ENCODE results near the gene HPCAL1. TPM values are rescaled to one million over a fixed set of nuclear protein-coding genes. Genes with fewer than 3 reads are reported as not detected.

Gene HPCAL1
- total RNA-seq, 1 donor from 2014 or later, result 12.3 TPM

- H3K79me2 ChIP-seq (ENCODE audit: insufficient read depth, low read length), result peaks cover 23% of the 10 kb centered on the region
- H3K4me3 Mint-ChIP-seq (ENCODE audit: unreplicated experiment), result no peak overlapping the region
Measured at GRCh38 chr2:10353931-10354330, 51.2 kb downstream of the HPCAL1 start.

DNA sequence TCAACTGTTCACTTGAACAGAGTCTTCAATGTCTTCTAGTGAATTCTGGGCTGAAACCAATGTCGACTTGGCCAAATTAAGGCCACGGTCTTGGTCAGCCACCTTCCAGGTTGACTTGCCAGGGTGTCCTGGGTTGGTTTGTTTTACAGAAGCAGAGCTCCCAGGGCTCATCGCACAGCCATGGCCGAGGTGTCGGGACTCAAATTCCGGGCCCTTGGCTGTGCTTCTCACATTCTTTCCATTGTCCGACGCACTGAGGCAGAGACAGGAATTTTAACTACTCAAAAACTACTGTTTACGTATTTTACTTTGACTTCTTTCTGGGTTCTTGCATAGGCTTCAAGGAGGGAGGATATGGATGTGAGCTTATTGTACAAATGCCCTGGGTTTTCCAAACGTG, 51.7 kb downstream of the HPCAL1 start:
- peaks cover 23% of the 10 kb centered on the region for H3K79me2 ChIP-seq (ENCODE audit: insufficient read depth, low read length)
- H3K9me3 ChIP-seq (ENCODE audit: insufficient read depth, low read depth, low read length), result no peaks in the 10 kb centered on the region
- H3K9me3 Mint-ChIP-seq (ENCODE audit: unreplicated experiment), result no peaks in the 10 kb centered on the region
- no peak overlapping the region for H2AFZ ChIP-seq (ENCODE audit: low read depth, low read length)
- peaks cover 9% of the 10 kb centered on the region for H3K4me1 Mint-ChIP-seq (ENCODE audit: low read depth, unreplicated experiment)
- peaks cover 29% of the 10 kb centered on the region for H4K20me1 ChIP-seq (ENCODE audit: insufficient read depth, low read length)
- FAIRE-seq, result no peak
- H3K4me1 ChIP-seq (ENCODE audit: insufficient read depth, low read length), result no peaks in the 10 kb centered on the region
- H3K27me3 Mint-ChIP-seq (ENCODE audit: low read depth, unreplicated experiment), result peaks cover 16% of the 10 kb centered on the region
- H3K27ac Mint-ChIP-seq (ENCODE audit: unreplicated experiment), result no peak overlapping the region
- peaks cover 10% of the 10 kb centered on the region for H3K36me3 Mint-ChIP-seq (ENCODE audit: low read depth, unreplicated experiment)
- no peaks in the 10 kb centered on the region for H3K27me3 ChIP-seq (ENCODE audit: insufficient read depth, low read length)
- H3K9ac ChIP-seq (ENCODE audit: low read length), result no peak overlapping the region
- no peak overlapping the region for H3K4me3 Mint-ChIP-seq (ENCODE audit: unreplicated experiment)
- DNase-seq (ENCODE audit: low read depth), result no peak
- no peak overlapping the region for H3K4me3 ChIP-seq (ENCODE audit: insufficient read depth, low read depth, low read length)
- no peak for TF ChIP-seq EZH2 (IDR thresholded peaks at IDR 0.05; ENCODE audit: insufficient read depth, low read length)
- H3K36me3 ChIP-seq (ENCODE audit: insufficient read depth, low read length), result no peaks in the 10 kb centered on the region
- H3K27ac ChIP-seq (ENCODE audit: low read depth, low read length), result no peak overlapping the region
- H3K4me2 ChIP-seq (ENCODE audit: low read length), result no peak overlapping the region

More at GRCh38 chr2:10353931-10354330, 51.2 kb downstream of the HPCAL1 start:
- H3K4me3 ChIP-seq (ENCODE audit: insufficient read depth, low read depth, low read length), result no peak overlapping the region
- Mint-ChIP-seq H3K27me3 (ENCODE audit: low read depth, unreplicated experiment) (peaks cover 16% of the 10 kb centered on the region), H3K27ac (ENCODE audit: unreplicated experiment) (peak overlapping the region; percentile 11), H3K36me3 (ENCODE audit: low read depth, unreplicated experiment) (peaks cover 10% of the 10 kb centered on the region), H3K4me1 (ENCODE audit: low read depth, unreplicated experiment) (peaks cover 9% of the 10 kb centered on the region), H3K9me3 (ENCODE audit: unreplicated experiment) (no peaks in the 10 kb centered on the region)
- FAIRE-seq, result no peak
- H3K27ac ChIP-seq (ENCODE audit: low read depth, low read length), result no peak overlapping the region
- no peaks in the 10 kb centered on the region for H3K9me3 ChIP-seq (ENCODE audit: insufficient read depth, low read depth, low read length)
- DNase-seq (ENCODE audit: low read depth), result no peak
- peaks cover 29% of the 10 kb centered on the region for H4K20me1 ChIP-seq (ENCODE audit: insufficient read depth, low read length)
- no peak overlapping the region for H3K9ac ChIP-seq (ENCODE audit: low read length)
- H3K4me1 ChIP-seq (ENCODE audit: insufficient read depth, low read length), result no peaks in the 10 kb centered on the region
- no peaks in the 10 kb centered on the region for H3K27me3 ChIP-seq (ENCODE audit: insufficient read depth, low read length)
- H2AFZ ChIP-seq (ENCODE audit: low read depth, low read length), result no peak overlapping the region
- TF ChIP-seq CTCF (IDR thresholded peaks at IDR 0.05; ENCODE audit: insufficient read depth, low read depth, low read length) (no peak), EZH2 (IDR thresholded peaks at IDR 0.05; ENCODE audit: insufficient read depth, low read length) (no peak)
- no peak overlapping the region for H3K4me2 ChIP-seq (ENCODE audit: low read length)
- no peaks in the 10 kb centered on the region for H3K36me3 ChIP-seq (ENCODE audit: insufficient read depth, low read length)

- Histone ChIP-seq H3K36me3 (ENCODE audit: insufficient read depth, low read length) (no peaks in the 10 kb centered on the region), H3K4me1 (ENCODE audit: insufficient read depth, low read length) (no peaks in the 10 kb centered on the region), H3K79me2 (ENCODE audit: insufficient read depth, low read length) (peaks cover 23% of the 10 kb centered on the region), H3K27me3 (ENCODE audit: insufficient read depth, low read length) (no peaks in the 10 kb centered on the region), H3K27ac (ENCODE audit: low read depth, low read length) (no peak overlapping the region), H3K9ac (ENCODE audit: low read length) (no peak overlapping the region), H3K4me3 (ENCODE audit: insufficient read depth, low read depth, low read length) (no peak overlapping the region), H3K4me2 (ENCODE audit: low read length) (no peak overlapping the region), H4K20me1 (ENCODE audit: insufficient read depth, low read length) (peaks cover 29% of the 10 kb centered on the region), H3K9me3 (ENCODE audit: insufficient read depth, low read depth, low read length) (no peaks in the 10 kb centered on the region), H2AFZ (ENCODE audit: low read depth, low read length) (no peak overlapping the region)
- Mint-ChIP-seq H3K27ac (ENCODE audit: unreplicated experiment) (no peak overlapping the region), H3K4me1 (ENCODE audit: low read depth, unreplicated experiment) (peaks cover 11% of the 10 kb centered on the region), H3K4me3 (ENCODE audit: unreplicated experiment) (no peak overlapping the region), H3K36me3 (ENCODE audit: low read depth, unreplicated experiment) (peaks cover 10% of the 10 kb centered on the region), H3K27me3 (ENCODE audit: low read depth, unreplicated experiment) (peaks cover 19% of the 10 kb centered on the region), H3K9me3 (ENCODE audit: unreplicated experiment) (no peaks in the 10 kb centered on the region)
- DNase-seq (ENCODE audit: low read depth) (no peak), FAIRE-seq (no peak)
- TF ChIP-seq EZH2 (IDR thresholded peaks at IDR 0.05; ENCODE audit: insufficient read depth, low read length) (no peak), CTCF (IDR thresholded peaks at IDR 0.05; ENCODE audit: insufficient read depth, low read depth, low read length) (no peak)
Measured at GRCh38 chr2:10355471-10356438, 53.1 kb downstream of the HPCAL1 start.
